ENCODE data around the gene ZNF587. TPM values are rescaled to one million over a fixed set of nuclear protein-coding genes. Genes with fewer than 3 reads are reported as not detected.

Gene ZNF587
- total and polyA plus RNA-seq, 2 of the 13 experiments (the other 11 are each of a cell fraction or from before 2014, with no cell fraction given), result 8.7 to 17.5 TPM

DNA sequence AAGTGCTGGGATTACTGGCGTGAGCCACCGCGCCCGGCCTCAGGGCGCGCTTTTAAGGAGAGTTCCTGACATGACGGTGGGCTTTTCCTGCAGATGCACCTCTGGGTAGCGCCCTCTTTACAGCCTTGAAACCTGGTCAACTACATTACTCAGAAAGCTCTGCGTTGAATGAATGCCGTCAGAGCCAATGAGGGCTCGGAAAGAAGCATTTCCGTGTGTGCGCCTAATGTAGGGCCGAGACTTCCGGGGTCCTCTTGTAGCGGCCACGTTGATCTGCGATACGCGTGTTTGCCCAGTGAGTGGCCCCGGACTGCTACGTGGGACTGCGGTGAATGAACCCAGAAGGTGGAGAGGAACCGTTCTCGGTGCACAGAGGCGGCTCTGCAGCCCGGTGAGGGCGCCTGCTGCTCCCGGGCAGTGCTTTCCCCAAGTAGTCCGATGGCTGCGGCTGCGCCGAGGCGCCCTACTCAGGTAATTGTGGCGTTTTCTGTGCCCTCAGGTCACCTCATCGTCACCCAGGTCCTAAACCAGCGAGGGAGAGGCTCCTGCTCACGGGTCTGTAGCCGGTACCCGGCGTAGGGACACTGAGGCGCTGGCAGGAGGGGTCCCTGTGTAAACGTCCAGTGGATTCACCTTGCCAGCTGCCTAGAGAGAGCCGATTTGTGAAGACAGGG, 30.0 kb upstream of the ZNF587 start (continued):
- TF ChIP-seq, protein P1, sequence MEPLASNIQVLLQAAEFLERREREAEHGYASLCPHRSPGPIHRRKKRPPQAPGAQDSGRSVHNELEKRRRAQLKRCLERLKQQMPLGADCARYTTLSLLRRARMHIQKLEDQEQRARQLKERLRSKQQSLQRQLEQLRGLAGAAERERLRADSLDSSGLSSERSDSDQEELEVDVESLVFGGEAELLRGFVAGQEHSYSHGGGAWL (CRISPR knock-in tag; IDR thresholded peaks at IDR 0.05), result peak; percentile 80; the same call in 1 of the 2 replicates
- TF ChIP-seq ZNF264 (CRISPR knock-in tag; IDR thresholded peaks at IDR 0.05), result no peak
- TF ChIP-seq MTA3 (CRISPR knock-in tag; IDR thresholded peaks at IDR 0.05), result no peak
- TF ChIP-seq ZSCAN9 (CRISPR knock-in tag; IDR thresholded peaks at IDR 0.05; ENCODE audit: borderline replicate concordance), result peak; percentile 52; the same call in 1 of the 2 replicates
- TF ChIP-seq HDAC2 (CRISPR knock-in tag; IDR thresholded peaks at IDR 0.05), result no peak
- TF ChIP-seq, protein P2, sequence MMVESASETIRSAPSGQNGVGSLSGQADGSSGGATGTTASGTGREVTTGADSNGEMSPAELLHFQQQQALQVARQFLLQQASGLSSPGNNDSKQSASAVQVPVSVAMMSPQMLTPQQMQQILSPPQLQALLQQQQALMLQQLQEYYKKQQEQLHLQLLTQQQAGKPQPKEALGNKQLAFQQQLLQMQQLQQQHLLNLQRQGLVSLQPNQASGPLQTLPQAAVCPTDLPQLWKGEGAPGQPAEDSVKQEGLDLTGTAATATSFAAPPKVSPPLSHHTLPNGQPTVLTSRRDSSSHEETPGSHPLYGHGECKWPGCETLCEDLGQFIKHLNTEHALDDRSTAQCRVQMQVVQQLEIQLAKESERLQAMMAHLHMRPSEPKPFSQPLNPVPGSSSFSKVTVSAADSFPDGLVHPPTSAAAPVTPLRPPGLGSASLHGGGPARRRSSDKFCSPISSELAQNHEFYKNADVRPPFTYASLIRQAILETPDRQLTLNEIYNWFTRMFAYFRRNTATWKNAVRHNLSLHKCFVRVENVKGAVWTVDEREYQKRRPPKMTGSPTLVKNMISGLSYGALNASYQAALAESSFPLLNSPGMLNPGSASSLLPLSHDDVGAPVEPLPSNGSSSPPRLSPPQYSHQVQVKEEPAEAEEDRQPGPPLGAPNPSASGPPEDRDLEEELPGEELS (CRISPR knock-in tag; IDR thresholded peaks at IDR 0.05), result peak; percentile 48
- TF ChIP-seq, protein P3, sequence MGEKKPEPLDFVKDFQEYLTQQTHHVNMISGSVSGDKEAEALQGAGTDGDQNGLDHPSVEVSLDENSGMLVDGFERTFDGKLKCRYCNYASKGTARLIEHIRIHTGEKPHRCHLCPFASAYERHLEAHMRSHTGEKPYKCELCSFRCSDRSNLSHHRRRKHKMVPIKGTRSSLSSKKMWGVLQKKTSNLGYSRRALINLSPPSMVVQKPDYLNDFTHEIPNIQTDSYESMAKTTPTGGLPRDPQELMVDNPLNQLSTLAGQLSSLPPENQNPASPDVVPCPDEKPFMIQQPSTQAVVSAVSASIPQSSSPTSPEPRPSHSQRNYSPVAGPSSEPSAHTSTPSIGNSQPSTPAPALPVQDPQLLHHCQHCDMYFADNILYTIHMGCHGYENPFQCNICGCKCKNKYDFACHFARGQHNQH (CRISPR knock-in tag; IDR thresholded peaks at IDR 0.05), result peak; percentile 49
- no peak for TF ChIP-seq SMC3 (IDR thresholded peaks at IDR 0.05; ENCODE audit: low read length)
- TF ChIP-seq WIZ (CRISPR knock-in tag; IDR thresholded peaks at IDR 0.05), result no peak; the same call in 1 of the 2 replicates
- TF ChIP-seq MXD4 (CRISPR knock-in tag; IDR thresholded peaks at IDR 0.05), result peak; percentile 94
- TF ChIP-seq SKI (IDR thresholded peaks at IDR 0.05; ENCODE audit: partially characterized antibody), result no peak
- TF ChIP-seq FOXA1 (IDR thresholded peaks at IDR 0.05), result no peak
- peak; percentile 59; the same call in 1 of the 2 replicates for TF ChIP-seq FOXA1 (CRISPR knock-in tag; IDR thresholded peaks at IDR 0.05)
- no peak for TF ChIP-seq RNF2 (conservative IDR thresholded peaks at IDR 0.05; ENCODE audit: low read depth)
- TF ChIP-seq, protein P4, sequence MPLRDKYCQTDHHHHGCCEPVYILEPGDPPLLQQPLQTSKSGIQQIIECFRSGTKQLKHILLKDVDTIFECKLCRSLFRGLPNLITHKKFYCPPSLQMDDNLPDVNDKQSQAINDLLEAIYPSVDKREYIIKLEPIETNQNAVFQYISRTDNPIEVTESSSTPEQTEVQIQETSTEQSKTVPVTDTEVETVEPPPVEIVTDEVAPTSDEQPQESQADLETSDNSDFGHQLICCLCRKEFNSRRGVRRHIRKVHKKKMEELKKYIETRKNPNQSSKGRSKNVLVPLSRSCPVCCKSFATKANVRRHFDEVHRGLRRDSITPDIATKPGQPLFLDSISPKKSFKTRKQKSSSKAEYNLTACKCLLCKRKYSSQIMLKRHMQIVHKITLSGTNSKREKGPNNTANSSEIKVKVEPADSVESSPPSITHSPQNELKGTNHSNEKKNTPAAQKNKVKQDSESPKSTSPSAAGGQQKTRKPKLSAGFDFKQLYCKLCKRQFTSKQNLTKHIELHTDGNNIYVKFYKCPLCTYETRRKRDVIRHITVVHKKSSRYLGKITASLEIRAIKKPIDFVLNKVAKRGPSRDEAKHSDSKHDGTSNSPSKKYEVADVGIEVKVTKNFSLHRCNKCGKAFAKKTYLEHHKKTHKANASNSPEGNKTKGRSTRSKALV (CRISPR knock-in tag; IDR thresholded peaks at IDR 0.05), result peak; percentile 77; the same call in 1 of the 2 replicates
- TF ChIP-seq, protein P5, sequence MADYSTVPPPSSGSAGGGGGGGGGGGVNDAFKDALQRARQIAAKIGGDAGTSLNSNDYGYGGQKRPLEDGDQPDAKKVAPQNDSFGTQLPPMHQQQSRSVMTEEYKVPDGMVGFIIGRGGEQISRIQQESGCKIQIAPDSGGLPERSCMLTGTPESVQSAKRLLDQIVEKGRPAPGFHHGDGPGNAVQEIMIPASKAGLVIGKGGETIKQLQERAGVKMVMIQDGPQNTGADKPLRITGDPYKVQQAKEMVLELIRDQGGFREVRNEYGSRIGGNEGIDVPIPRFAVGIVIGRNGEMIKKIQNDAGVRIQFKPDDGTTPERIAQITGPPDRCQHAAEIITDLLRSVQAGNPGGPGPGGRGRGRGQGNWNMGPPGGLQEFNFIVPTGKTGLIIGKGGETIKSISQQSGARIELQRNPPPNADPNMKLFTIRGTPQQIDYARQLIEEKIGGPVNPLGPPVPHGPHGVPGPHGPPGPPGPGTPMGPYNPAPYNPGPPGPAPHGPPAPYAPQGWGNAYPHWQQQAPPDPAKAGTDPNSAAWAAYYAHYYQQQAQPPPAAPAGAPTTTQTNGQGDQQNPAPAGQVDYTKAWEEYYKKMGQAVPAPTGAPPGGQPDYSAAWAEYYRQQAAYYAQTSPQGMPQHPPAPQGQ (CRISPR knock-in tag; IDR thresholded peaks at IDR 0.05; ENCODE audit: borderline replicate concordance), result no peak
- TF ChIP-seq ZNF260 (CRISPR knock-in tag; IDR thresholded peaks at IDR 0.05; ENCODE audit: borderline replicate concordance, low read depth), result no peak
- TF ChIP-seq MIXL1 (CRISPR knock-in tag; IDR thresholded peaks at IDR 0.05), result peak; percentile 62; the same call in 1 of the 2 replicates
- TF ChIP-seq PAWR (CRISPR knock-in tag; IDR thresholded peaks at IDR 0.05; ENCODE audit: borderline replicate concordance), result no peak
- TF ChIP-seq ZNF296 (CRISPR knock-in tag; conservative IDR thresholded peaks at IDR 0.05), result no peak; the same call in 1 of the 2 replicates
- TF ChIP-seq, protein P6, sequence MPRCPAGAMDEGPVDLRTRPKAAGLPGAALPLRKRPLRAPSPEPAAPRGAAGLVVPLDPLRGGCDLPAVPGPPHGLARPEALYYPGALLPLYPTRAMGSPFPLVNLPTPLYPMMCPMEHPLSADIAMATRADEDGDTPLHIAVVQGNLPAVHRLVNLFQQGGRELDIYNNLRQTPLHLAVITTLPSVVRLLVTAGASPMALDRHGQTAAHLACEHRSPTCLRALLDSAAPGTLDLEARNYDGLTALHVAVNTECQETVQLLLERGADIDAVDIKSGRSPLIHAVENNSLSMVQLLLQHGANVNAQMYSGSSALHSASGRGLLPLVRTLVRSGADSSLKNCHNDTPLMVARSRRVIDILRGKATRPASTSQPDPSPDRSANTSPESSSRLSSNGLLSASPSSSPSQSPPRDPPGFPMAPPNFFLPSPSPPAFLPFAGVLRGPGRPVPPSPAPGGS (CRISPR knock-in tag; IDR thresholded peaks at IDR 0.05), result no peak
